Measurements from ENCODE around the gene HOXB1. TPM values are rescaled to one million over a fixed set of nuclear protein-coding genes. Genes with fewer than 3 reads are reported as not detected.
"Not testable (repeated sequence)": the region's sequence is repeated elsewhere in the genome, so short reads cannot be mapped to it uniquely, and the experiment has no call there.

HOXB1 gene
- total RNA-seq, 1 donor from 2014 or later = not detected

GRCh38 chr17:48528936-48529682 is 1.7 kb downstream of the HOXB1 start:
- no peak for DNase-seq (ENCODE audit: low spot score)

GRCh38 chr17:48528153-48528935 is 2.5 kb downstream of the HOXB1 start:
- no peak for DNase-seq (ENCODE audit: low spot score)
- intact Hi-C loops (cut with DNase I) = no loop called here

More at GRCh38 chr17:48528936-48529682, 1.7 kb downstream of the HOXB1 start:
- intact Hi-C loops (cut with DNase I) = no loop called here

DNA sequence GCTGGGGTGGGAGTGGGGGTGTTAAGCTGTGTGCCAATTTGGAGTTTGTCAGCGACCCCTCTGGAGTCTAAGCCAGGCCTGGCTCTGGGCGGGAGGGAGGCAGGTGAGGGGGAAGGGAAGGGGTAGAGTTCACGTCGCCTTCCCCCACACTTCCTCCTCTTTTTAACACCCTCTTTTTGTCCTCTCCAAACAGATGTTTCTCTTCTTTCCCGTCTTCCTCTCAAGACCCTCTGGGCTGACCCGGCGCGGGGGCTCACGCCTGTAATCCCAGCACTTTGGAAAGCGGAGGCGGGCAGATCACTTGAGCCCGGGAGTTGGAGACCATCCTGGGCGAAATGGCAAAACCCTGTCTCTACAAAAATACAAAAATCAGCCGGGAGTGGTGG is 3.3 kb downstream of the HOXB1 start:
- intact Hi-C loops (cut with DNase I) = no loop called here
- no peak for DNase-seq (ENCODE audit: low spot score)

DNA sequence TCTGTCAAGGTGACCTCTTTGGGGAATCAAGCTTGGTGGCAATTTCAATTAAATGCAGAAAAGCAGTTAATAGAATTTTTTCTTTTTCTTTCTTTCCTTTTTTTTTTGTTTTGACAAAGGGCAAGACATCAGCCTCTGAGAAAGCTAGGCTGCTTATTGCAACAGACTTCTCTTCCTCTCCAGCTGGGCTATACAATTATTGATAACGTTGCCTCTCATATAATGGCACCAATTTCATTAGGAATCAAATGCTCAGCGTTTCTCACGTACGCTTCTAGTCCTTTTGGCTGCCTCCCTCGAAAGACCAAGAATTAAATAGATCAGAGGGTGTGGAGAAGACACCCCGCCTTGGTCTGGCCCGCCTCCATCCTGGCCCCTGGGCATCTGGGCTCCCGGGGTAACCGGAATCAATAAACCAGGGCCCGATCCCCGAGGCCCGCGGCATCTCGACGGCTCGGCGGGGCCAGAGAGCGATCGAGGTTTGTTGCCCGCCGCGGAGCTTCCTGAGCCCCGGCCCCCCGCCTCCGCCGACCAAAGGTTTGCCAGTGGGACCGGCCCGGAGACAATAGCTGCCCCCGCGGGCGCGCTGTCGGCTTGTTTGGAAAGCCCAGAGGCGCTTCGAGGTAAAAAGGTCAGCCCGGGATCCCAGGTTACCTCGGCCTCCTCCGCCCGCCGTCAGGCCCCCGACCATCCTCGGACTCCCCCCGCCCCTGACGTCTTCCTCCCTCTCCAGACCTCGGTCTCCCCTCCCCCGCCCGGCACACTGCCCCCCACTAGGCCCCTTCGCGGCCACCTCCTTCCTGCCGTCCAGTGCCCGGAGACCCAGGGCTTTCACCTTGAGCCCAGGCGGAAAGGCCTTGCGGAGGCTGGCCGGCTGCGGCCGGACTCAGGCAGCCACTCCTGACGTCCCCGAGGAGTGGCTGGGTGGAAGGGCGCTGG is 3.9 kb downstream of the HOXB1 start:
- intact Hi-C loops (cut with DNase I) = no loop called here

GRCh38 chr17:48523010-48523409 is 7.8 kb downstream of the HOXB1 start:
- no peak for DNase-seq (ENCODE audit: low spot score)
- intact Hi-C loops (cut with DNase I) = no loop called here

More for the DNA sequence above, 3.9 kb downstream of the HOXB1 start:
- DNase-seq (ENCODE audit: low spot score) = no peak

DNA sequence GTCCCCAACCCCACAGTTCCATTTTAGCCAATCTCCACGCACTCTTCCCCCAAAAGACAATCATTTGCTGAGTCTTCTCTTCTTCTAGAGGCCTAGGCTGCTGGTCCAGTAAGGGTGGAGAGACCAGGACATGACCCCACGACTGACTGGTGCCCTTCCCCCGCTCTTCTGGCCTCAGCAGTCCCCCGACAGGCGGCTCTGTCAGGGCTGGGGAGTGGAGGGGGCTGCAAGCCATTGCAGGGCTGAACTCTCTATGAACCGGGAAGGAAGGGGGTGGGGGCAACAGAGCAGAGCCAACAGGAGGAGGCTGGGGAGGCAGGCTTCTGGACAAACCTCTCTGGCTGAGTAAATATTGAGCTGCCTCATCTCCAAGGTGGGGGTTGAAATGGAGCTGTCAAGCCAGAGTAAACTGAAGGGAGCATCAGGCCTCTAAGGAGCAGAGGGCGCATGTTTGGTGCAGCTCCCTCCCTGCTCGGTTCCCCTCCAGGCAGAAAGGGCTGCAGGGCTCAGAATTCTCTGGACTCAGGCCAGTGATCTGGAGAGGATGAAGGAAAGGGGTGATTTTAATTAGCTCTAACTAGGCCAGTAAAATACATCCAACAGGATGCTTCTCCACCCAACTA is 8.7 kb downstream of the HOXB1 start:
- intact Hi-C loops (cut with DNase I) = no loop called here
- no peak for DNase-seq (ENCODE audit: low spot score)

- DNase-seq (ENCODE audit: low spot score) = no peak
- intact Hi-C loops (cut with DNase I) = no loop called here
Observed at GRCh38 chr17:48520631-48521079, 10.2 kb downstream of the HOXB1 start.

- intact Hi-C loops (cut with DNase I) = no loop called here
Observed at GRCh38 chr17:48519427-48519826, 11.4 kb downstream of the HOXB1 start.

GRCh38 chr17:48517478-48517877 is 13.3 kb downstream of the HOXB1 start:
- DNase-seq (ENCODE audit: low spot score) = no peak
- intact Hi-C loops (cut with DNase I) = no loop called here

More at GRCh38 chr17:48519427-48519826, 11.4 kb downstream of the HOXB1 start:
- DNase-seq (ENCODE audit: low spot score) = no peak

DNA sequence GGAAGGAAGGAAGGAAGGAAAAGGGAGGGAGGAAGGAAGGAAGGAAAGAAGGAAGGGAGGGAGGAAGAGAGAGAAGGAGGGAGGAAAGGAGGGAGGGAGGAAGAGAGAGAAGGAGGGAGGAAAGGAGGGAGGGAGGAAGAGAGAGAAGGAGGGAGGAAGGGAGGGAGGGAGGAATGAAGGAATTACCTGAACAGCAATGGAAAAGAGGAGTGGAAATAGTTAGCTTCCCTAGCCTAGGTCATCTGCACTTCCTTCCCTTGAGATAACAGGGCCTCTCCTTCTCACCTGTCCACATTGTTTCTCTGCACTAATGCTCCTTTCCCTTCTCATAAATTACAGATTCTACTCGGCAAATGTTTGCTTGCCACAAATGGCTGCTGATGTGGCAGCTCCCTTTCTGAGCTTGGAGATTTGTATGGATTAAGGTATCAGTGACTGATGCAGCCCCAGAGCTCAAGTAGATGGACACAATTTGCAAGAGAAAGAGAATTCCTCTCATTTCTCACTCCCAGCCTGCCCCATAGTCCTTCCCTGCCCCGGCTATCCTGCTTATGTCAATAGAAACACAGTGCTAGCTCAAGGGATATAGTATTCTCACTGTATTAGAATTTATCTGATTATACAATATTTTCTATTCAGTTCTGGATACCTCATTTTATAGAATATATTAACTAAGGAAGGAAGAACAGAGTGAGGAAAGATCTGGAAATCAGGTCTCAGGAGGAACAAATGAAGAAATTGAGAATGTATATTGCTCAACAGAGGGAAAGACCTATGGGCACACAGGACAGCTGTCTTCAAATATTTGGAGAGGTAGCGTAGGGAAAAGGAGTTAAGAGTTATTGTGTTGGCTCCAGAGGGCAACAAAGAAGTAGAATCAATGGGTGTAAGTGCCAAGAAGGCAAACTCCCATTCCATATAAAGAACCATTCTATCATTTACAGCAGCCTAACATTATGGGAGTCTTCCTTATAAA is 14.6 kb downstream of the HOXB1 start:
- intact Hi-C loops (cut with DNase I) = no loop called here
- DNase-seq (ENCODE audit: low spot score) = no peak

DNA sequence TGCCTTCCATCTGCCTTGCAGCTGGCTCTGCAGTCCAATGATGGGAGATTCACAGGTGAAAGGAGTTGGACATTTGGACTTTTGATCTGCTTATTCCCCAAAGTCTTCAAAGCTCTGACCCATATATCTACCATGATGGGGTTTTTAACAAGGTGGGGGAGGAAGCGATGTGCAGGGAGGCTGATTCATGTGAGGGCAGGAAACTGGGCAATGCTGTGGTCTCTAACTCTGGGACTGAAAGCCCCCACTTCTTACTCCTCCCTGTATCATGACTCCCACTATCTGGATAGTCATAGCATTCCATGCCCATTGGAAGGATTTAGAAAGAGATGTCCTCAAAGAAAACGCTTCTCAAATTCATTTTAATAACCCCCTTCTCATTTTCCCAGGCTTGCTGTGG is 16.3 kb downstream of the HOXB1 start:
- no peak for DNase-seq (ENCODE audit: low spot score)
- intact Hi-C loops (cut with DNase I) = no loop called here

DNA sequence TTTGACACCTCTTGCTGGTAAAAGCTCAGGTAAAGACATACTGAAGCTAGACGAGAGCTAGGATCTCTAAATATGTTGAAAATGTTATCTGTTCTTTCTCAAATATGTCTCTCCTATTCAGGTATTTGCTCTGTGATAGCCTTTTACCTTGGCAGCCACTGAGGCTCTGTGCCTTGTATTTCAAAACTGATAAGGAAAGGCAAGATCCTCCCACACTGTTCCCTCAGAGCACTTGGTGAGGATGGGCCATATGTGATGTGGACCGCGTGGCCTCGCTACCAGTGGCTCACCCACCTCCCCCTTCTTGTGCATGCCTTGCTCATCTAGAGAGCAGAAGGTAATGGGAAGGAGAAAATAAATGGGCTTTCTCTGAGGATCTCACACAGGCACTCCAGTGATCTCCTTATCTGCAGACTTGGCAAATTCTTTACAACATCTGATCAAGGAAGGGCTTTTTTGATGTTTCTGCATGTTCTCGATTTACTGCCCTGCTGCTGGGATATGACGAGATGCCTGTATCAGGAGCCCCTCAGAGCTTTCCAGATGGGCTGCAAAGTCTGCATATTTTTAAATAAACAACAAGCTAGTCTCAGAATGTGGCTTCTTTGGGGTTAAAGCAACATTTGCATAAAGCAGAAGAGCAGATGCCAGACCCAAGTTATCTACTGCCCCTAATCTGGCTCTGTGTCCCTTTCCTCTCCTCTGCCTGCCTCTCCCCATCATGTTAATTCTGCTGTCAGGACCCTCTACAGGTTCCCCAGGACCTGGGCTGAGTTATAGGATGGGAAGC is 16.9 kb downstream of the HOXB1 start:
- intact Hi-C loops (cut with DNase I) = no loop called here
- DNase-seq (ENCODE audit: low spot score) = no peak

- no peak for DNase-seq (ENCODE audit: low spot score)
- intact Hi-C loops (cut with DNase I) = no loop called here
Observed at GRCh38 chr17:48513097-48513496, 17.7 kb downstream of the HOXB1 start.

DNA sequence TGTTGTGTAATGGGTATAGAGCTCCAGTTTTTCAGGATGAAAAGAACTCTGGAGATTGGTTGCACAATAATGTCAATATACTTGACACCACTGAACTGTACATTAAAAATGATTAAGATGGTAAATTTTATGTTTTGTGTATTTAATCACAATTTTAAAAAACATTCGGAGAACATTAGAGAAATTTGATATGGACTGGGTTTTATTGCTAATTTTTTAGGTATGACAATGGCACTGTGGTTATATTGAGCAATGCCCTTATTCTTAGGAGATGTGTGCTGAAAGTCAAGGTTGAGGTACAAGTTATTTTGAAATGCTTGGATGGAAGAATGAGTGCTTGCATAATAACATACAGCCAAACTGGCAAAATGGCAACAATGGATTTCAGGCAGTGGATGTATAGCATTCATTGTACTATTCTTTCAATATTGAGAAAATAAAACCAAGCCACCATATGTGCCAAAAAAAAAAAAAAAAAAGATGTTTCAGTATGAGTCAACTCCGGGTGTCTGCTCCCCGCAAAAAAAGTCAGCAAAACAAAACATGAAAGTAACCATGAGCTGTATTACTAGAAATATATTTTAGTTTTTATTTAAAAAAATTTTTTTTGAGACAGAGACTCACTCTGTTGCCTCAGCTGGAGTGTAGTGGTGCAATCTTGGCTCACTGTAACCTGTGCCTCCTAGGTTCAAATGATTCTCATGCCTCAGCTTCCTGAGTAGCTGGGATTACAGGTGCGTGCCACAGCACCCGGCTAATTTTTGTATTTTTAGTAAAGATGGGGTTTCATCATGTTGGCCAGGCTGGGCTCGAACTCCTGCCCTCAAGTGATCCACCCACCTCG is 19.8 kb downstream of the HOXB1 start:
- intact Hi-C loops (cut with DNase I) = no loop called here
- DNase-seq (ENCODE audit: low spot score) = no peak

DNA sequence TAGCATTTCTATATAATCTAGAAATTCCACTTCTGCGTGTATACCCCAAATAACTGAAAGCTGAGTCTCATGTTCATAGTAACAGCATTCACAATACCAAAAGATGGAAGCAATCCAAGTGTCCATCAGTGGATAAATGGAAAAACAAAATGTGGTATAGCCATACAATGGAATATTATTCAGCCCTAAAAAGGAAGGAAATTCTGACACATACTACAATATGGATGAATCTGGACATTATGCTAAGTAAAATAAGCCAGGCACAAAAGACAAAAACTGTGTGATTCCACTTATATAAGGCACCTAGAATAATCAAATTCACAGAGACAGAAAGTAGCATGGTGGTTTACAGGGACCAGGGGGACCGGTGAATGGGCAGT is 20.4 kb downstream of the HOXB1 start:
- intact Hi-C loops (cut with DNase I) = no loop called here
- no peak for DNase-seq (ENCODE audit: low spot score)

DNA sequence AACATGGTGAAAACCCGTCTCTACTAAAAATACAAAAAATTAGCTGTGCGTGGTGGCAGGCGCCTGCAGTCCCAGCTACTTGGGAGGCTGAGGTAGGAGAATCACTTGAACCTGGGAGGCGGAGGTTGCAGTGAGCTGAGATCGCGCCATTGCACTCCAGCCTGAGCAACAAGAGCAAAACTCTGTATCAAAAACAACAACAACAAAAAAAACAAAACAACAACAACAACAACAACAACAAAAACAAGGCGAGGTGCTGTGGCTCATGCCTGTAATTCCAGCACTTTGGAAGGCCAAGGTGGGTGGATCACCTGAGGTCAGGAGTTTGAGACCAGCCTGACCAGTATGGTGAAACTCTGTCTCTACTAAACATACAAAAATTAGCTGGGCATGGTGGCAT is 21.1 kb downstream of the HOXB1 start:
- intact Hi-C loops (cut with DNase I); DNase-seq (ENCODE audit: low spot score): not testable (repeated sequence)

DNA sequence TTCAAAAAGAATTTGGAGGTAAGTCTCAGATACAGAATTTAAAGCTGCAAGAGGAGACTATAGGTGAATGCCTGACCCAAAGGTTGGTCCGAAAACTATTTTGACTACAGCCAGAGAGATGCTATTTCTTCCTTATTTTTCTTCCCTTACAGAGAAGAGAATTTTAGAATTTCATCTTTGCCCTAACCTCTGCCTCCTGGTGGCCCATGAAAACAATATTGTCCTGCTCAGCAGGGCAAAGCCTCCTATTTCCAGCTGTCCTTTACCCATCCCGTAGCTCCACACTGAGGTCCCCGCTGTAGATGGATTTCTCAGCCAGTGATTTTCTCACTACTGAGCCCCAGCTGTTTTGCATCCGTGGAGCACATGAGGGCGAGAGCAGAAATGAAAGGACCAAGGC is 24.6 kb downstream of the HOXB1 start:
- intact Hi-C loops (cut with DNase I) = no loop called here
- DNase-seq (ENCODE audit: low spot score) = no peak
